Activated CD8-positive, alpha-beta T cell treated with anti-CD3 and anti-CD28 coated beads, Interleukin-2, amount 10 ng/mL, durations not matched to agents 7 days and 5 days (primary cell): ENCODE measurements around the gene TRHDE. TPM values are rescaled to one million over a fixed set of nuclear protein-coding genes. Genes with fewer than 3 reads are reported as not detected.
"Not testable (repeated sequence)": the region's sequence is repeated elsewhere in the genome, so short reads cannot be mapped to it uniquely, and the experiment has no call there.

Source experiments
- ATAC-seq: fragments of 150-1000 bp; cut with Tn5 transposase; one replicate; pipeline ENCODE4 v1.10.0; 2021; ENCODE audit warnings: moderate library complexity
- CTCF ChIA-PET: fragments of 350-600 bp; sonication (Branson Sonifier 250); formaldehyde crosslinking; loops from one replicate; lab custom pipeline; 2021; ENCODE audit warnings: antibody characterized with exemption; lab: Charles Lee
- POLR2A ChIA-PET: fragments of 350-600 bp; sonication (Branson Sonifier 250); formaldehyde crosslinking; loops from one replicate; lab custom pipeline; 2021; ENCODE audit warnings: antibody characterized with exemption; lab: Charles Lee
- DNase-seq: peaks from one replicate; pipeline ENCODE4 v3.0.0-alpha.2; 2020
- H3K27ac Mint-ChIP-seq: one replicate; pipeline ENCODE4 v1.8.0; 2021; ENCODE audit warnings: mild to moderate bottlenecking, mixed read lengths
- H3K27me3 Mint-ChIP-seq: one replicate; pipeline ENCODE4 v1.8.0; 2021; ENCODE audit warnings: low read depth, mixed read lengths
- H3K36me3 Mint-ChIP-seq: one replicate; pipeline ENCODE4 v1.8.0; 2021; ENCODE audit warnings: low read depth, mixed read lengths
- H3K4me1 Mint-ChIP-seq: one replicate; pipeline ENCODE4 v1.8.0; 2021; ENCODE audit warnings: low read depth, mixed read lengths
- H3K4me3 Mint-ChIP-seq: one replicate; pipeline ENCODE4 v1.8.0; 2021; ENCODE audit warnings: mild to moderate bottlenecking, mixed read lengths
- H3K9me3 Mint-ChIP-seq: one replicate; pipeline ENCODE4 v1.8.0; 2022; ENCODE audit warnings: mixed read lengths; ENCODE audit not compliant: insufficient read depth
- total RNA-seq, 2 experiments: library from RNA; stranded (reverse); gene quantifications; one replicate each; pipeline ENCODE4 v1.2.3, GENCODE V29; 2021

Gene TRHDE
- total RNA-seq, 2 experiments from 2014 or later, result not detected

DNA sequence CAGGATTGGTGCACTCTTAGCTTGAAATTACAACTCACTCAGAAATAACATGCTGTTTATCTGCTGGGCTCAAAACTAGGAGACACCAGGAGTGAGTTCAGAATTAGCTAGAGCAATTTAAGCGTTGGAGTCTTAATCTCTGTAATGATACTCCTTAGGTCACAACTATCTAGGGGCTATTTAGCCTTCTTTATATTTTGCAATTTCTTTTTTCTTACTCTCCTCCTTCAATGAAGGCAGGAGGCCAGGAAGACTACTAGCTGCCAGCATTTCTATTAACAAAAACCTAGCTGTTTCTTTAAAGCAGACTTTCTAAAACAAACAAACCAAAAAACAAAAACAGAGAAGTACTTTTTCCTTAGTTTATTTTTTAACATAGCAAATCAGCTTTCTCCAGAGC lies 226.2 kb downstream of the TRHDE start:
- Mint-ChIP-seq H3K36me3 (no peaks in the 10 kb centered on the region), H3K27ac (no peak overlapping the region), H3K27me3 (no peaks in the 10 kb centered on the region), H3K9me3 (no peaks in the 10 kb centered on the region), H3K4me1 (no peaks in the 10 kb centered on the region), H3K4me3 (no peak overlapping the region)
- ATAC-seq (no peak), DNase-seq (no peak)
- ChIA-PET POLR2A (no interaction called here), CTCF (no interaction called here)

- no peak overlapping the region for H3K4me3 Mint-ChIP-seq
- DNase-seq, result no peak
- H3K27ac Mint-ChIP-seq, result no peak overlapping the region
- H3K27me3 Mint-ChIP-seq, result no peaks in the 10 kb centered on the region
- CTCF ChIA-PET, result no interaction called here
- H3K4me1 Mint-ChIP-seq, result no peaks in the 10 kb centered on the region
- no peak for ATAC-seq
- peaks cover 4% of the 10 kb centered on the region for H3K9me3 Mint-ChIP-seq
- H3K36me3 Mint-ChIP-seq, result no peaks in the 10 kb centered on the region
- POLR2A ChIA-PET, result no interaction called here
Measured at GRCh38 chr12:72499244-72499643, 227.1 kb downstream of the TRHDE start.

DNA sequence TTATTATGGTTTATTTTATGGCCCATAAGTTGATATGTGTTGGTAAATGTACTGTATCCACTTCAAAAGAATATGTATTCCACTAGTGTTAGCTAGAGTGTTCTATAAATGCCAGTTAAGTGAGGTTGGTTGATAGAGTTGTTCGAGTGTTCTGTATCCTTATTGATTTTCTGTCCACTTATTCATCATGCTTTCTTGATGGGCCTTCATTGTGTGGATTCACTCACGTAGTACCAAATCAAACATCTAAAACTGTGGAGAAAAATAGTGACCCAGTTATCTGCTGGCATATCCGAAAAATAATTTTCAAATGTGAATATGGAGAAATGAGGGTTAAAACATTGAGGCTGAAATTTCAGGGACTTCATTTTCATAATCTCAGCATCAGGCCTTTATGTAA lies 230.4 kb downstream of the TRHDE start:
- CTCF ChIA-PET, result no interaction called here
- ATAC-seq (no peak), DNase-seq (no peak)
- Mint-ChIP-seq H3K27ac (no peak overlapping the region), H3K9me3 (peaks cover 9% of the 10 kb centered on the region), H3K4me1 (no peaks in the 10 kb centered on the region), H3K4me3 (no peak overlapping the region), H3K27me3 (no peaks in the 10 kb centered on the region), H3K36me3 (no peaks in the 10 kb centered on the region)
- POLR2A ChIA-PET, result no interaction called here

DNA sequence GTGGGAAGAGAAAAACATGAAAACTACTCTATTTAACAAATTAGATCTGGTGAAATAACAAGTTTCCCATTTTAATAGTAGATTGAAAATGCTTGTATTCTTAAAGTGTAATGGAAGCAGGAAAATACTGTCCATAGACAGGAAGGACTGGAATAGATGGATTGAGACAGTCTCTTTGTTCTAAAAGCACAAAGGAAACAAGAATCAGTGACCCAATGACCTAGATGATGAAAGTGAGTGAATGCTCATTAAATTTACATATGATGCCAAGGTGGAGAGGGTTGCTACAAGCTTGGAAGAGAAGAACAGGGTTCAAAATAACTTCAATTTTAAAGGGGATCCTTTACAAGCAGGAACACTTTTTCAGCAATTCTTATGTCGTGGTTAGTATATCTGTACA lies 233.1 kb downstream of the TRHDE start:
- Mint-ChIP-seq H3K36me3 (no peaks in the 10 kb centered on the region), H3K4me3 (no peak overlapping the region), H3K27ac (no peak overlapping the region), H3K4me1 (no peaks in the 10 kb centered on the region), H3K9me3 (peaks cover 12% of the 10 kb centered on the region), H3K27me3 (no peaks in the 10 kb centered on the region)
- DNase-seq (no peak), ATAC-seq (no peak)
- ChIA-PET POLR2A (interaction anchor here (0.7 kb wide), 1 partner anchor 27 kb away, joined by 3 read pairs; no protein-coding TSS in a partner anchor), CTCF (no interaction called here)

DNA sequence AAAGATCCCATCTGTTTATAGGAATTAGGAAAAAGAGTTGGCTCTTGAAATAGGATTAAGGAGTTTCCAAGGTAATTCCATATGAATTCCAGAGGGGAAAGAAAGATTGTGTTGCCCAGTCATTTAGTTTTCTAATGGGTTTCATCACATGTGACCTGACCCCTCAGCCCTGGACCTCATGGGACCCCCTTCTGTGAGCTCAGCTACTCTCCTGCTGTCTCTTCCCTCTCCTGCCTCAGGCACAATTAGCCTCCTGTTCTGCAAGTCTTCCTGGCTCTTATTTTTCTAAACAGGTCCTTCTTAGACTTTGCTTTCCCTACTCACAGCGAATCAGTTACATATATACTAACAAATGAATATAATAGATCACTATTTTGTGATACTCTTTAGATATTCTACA lies 237.7 kb downstream of the TRHDE start:
- ChIA-PET CTCF (no interaction called here), POLR2A (no interaction called here)
- Mint-ChIP-seq H3K27me3 (no peaks in the 10 kb centered on the region), H3K27ac (no peak overlapping the region), H3K4me3 (no peak overlapping the region), H3K4me1 (no peaks in the 10 kb centered on the region), H3K36me3 (no peaks in the 10 kb centered on the region), H3K9me3 (peaks cover 8% of the 10 kb centered on the region)
- no peak for DNase-seq
- ATAC-seq, result no peak

GRCh38 chr12:72510772-72511171 lies 238.6 kb downstream of the TRHDE start:
- no peaks in the 10 kb centered on the region for H3K36me3 Mint-ChIP-seq

GRCh38 chr12:72511498-72511897 lies 239.3 kb downstream of the TRHDE start:
- Mint-ChIP-seq H3K27me3 (no peaks in the 10 kb centered on the region), H3K36me3 (no peaks in the 10 kb centered on the region), H3K4me3 (no peak overlapping the region), H3K27ac (no peak overlapping the region), H3K9me3 (peaks cover 8% of the 10 kb centered on the region), H3K4me1 (no peaks in the 10 kb centered on the region)
- ChIA-PET CTCF (no interaction called here), POLR2A (no interaction called here)
- ATAC-seq, result no peak
- DNase-seq, result no peak

More at GRCh38 chr12:72510772-72511171, 238.6 kb downstream of the TRHDE start:
- Mint-ChIP-seq H3K4me1 (no peaks in the 10 kb centered on the region), H3K27me3 (no peaks in the 10 kb centered on the region), H3K4me3 (no peak overlapping the region), H3K27ac (no peak overlapping the region), H3K9me3 (peaks cover 8% of the 10 kb centered on the region)
- POLR2A ChIA-PET, result no interaction called here
- DNase-seq, result no peak
- CTCF ChIA-PET, result no interaction called here
- no peak for ATAC-seq

DNA sequence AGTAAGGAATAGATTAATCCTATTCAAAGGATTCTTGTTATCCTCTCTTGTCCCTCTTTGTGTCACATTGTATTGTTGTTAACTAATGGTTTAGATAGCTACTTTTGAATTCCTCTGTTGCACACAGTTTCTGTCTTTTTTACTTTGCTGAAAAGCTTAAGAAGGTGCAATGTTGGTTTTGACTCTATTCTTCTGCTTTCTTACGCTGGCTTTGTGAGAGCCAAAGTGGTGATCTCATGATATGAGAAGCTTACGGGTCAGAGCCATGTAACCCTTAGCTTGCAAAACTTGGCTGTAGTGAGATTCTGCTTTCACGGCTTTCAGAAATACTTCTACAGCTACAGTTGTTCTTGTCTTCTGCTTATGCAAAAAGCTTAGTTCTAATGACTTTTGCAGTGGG lies 239.7 kb downstream of the TRHDE start:
- Mint-ChIP-seq H3K9me3 (peaks cover 8% of the 10 kb centered on the region), H3K27me3 (no peaks in the 10 kb centered on the region), H3K4me3 (no peak overlapping the region), H3K36me3 (no peaks in the 10 kb centered on the region), H3K27ac (no peak overlapping the region), H3K4me1 (no peaks in the 10 kb centered on the region)
- ATAC-seq (no peak), DNase-seq (no peak)
- CTCF ChIA-PET, result no interaction called here
- POLR2A ChIA-PET, result no interaction called here

DNA sequence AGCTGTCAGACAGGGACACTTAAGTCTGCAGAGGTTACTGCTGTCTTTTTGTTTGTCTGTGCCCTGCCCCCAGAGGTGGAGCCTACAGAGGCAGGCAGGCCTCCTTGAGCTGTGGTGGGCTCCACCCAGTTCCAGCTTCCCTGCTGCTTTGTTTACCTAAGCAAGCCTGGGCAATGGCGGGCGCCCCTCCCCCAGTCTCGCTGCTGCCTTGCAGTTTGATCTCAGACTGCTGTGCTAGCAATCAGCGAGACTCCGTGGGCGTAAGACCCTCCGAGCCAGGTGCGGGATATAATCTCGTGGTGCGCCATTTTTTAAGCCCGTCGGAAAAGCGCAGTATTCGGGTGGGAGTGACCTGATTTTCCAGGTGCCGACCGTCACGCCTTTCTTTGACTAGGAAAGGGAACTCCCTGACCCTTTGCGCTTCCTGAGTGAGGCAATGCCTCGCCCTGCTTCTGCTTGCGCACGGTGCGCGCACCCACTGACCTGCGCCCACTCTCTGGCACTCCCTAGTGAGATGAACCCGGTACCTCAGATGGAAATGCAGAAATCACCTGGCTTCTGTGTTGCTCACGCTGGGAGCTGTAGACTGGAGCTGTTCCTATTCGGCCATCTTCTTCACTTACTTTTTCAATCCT lies 248.0 kb downstream of the TRHDE start:
- ATAC-seq, CTCF ChIA-PET, H3K27me3 Mint-ChIP-seq, DNase-seq, H3K27ac Mint-ChIP-seq, H3K36me3 Mint-ChIP-seq, H3K9me3 Mint-ChIP-seq, POLR2A ChIA-PET, H3K4me3 Mint-ChIP-seq, H3K4me1 Mint-ChIP-seq: not testable (repeated sequence)

- Mint-ChIP-seq H3K4me3 (no peak overlapping the region), H3K9me3 (peaks cover 9% of the 10 kb centered on the region)
Measured at GRCh38 chr12:72521326-72521725, 249.2 kb downstream of the TRHDE start.

GRCh38 chr12:72522411-72522810 lies 250.2 kb downstream of the TRHDE start:
- ChIA-PET POLR2A (no interaction called here), CTCF (no interaction called here)
- H3K36me3 Mint-ChIP-seq, result no peaks in the 10 kb centered on the region
- no peak for DNase-seq
- no peaks in the 10 kb centered on the region for H3K27me3 Mint-ChIP-seq
- H3K4me3 Mint-ChIP-seq, result no peak overlapping the region
- ATAC-seq, result no peak
- no peak overlapping the region for H3K27ac Mint-ChIP-seq
- H3K9me3 Mint-ChIP-seq, result peaks cover 9% of the 10 kb centered on the region
- no peaks in the 10 kb centered on the region for H3K4me1 Mint-ChIP-seq

More at GRCh38 chr12:72521326-72521725, 249.2 kb downstream of the TRHDE start:
- Mint-ChIP-seq H3K36me3 (no peaks in the 10 kb centered on the region), H3K27ac (no peak overlapping the region), H3K4me1 (no peaks in the 10 kb centered on the region), H3K27me3 (no peaks in the 10 kb centered on the region)
- no peak for ATAC-seq
- ChIA-PET POLR2A (no interaction called here), CTCF (no interaction called here)
- DNase-seq, result no peak

DNA sequence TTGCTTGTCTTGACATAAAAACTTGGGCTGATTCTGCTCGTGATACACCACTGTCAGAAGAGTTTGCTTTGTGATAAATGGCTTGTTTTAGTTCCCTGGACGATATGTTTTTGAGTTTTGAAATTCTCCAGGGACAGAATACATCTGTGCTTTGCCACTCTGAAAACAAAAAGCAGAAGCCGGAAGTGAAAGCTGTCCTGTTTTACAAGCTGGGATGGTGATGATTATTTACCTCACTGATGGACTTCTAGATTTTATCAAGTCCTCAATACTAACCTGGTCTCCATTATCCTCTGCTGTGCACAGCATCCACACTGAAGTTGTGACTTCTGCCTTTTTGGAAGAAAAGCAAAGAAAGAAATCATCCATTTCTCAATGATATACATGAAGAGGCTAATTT lies 251.6 kb downstream of the TRHDE start:
- H3K9me3 Mint-ChIP-seq, result peaks cover 9% of the 10 kb centered on the region
- CTCF ChIA-PET, result no interaction called here
- H3K27ac Mint-ChIP-seq, result no peak overlapping the region
- POLR2A ChIA-PET, result no interaction called here
- H3K4me3 Mint-ChIP-seq, result no peak overlapping the region
- no peaks in the 10 kb centered on the region for H3K36me3 Mint-ChIP-seq
- DNase-seq (no peak), ATAC-seq (no peak)
- no peaks in the 10 kb centered on the region for H3K4me1 Mint-ChIP-seq
- no peaks in the 10 kb centered on the region for H3K27me3 Mint-ChIP-seq
